ENCODE data around the gene TBC1D22A. TPM values are rescaled to one million over a fixed set of nuclear protein-coding genes. Genes with fewer than 3 reads are reported as not detected.

Gene TBC1D22A
- total and polyA plus RNA-seq, 8 donors: 13.3 to 53.1 (median 21.5) TPM

DNA sequence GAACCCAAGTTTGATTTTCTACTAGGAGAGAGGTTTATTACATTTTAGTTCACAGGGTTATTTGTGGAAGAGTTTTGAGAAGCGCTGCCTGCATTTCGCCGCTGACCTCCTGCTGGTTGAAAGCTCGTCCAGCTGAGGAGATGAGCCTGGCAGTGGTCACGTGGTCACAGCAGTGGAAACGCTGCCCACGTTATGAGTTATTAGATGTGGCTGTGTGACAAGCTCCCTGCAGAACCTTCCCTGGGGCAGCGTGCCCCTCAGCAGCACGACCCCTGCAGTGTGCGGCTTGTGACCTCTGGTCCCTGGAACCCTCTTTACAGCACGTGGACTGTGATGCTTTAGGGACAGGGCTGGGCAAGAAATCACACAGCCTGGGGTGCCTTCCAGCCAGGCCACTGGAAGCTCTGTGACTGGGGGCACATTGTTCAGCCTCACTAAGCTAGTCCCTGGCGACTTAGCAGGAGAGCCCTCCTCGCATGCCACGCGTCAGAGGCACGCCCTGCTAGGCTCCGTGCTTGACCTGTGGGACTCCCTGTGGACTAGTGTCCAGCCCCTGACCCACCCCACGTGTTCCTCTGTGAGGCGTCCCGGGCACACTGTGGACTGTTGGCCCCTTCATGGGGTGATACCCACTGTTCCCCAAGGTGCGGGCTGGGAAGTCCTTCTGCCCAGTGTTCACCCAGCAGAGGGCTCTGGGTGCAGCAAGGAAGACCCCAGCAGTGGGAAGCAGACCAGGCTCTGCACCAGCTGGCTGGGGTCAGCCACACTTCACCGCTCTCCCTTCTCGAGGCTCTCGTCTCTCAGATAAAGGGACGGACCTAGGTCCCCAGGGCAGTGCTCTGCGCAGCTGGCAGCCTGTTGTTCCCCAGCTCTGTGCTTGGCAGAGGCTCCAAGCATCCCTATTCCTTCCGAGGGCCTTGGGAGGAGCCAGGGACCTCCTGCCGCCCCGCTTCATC lies 349.5 kb downstream of the TBC1D22A start:
- H3K4me1 ChIP-seq: no peaks in the 10 kb centered on the region
- 72 to 94% (median 92%) methylated on average over 10 to 29 of the region's 29 CpGs for WGBS, 5 donors
- no peak for TF ChIP-seq CTCF (IDR thresholded peaks at IDR 0.05)
- no peak for TF ChIP-seq POLR2A (IDR thresholded peaks at IDR 0.05)
- no peak for TF ChIP-seq POLR2AphosphoS5 (IDR thresholded peaks at IDR 0.05)
- no peak for TF ChIP-seq EP300 (IDR thresholded peaks at IDR 0.05)
- H3K27ac ChIP-seq: no peak overlapping the region
- no peak for DNase-seq
- intact Hi-C loops (cut with DNase I; ENCODE audit: low total_unique reads): no loop called here
- H3K9me3 ChIP-seq: no peaks in the 10 kb centered on the region
- no peaks in the 10 kb centered on the region for H3K27me3 ChIP-seq
- H3K4me3 ChIP-seq: no peak overlapping the region
- peaks cover 5 to 30% (median 26%) of the 10 kb centered on the region in 4 donors for H3K36me3 ChIP-seq

DNA sequence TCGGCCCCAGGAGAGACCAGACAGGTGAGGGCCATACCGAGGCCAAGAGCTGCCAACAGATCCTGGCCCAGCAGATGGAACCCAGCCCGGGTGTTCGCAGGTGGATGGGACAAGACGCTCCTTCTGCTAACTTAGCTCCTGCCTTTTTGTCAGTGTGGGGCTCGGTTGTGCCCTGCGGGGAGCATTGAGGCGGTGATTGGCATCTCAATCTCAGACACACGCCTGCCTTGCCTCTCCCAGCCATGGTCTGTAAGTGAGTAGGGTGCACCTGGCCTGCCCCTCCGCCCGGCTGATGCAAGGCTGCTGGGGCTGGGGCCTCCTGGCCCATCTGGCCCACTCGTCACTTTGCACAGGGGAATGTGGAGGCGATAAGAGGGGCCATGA lies 350.1 kb downstream of the TBC1D22A start:
- intact Hi-C loops (cut with DNase I; ENCODE audit: low total_unique reads): no loop called here
- Histone ChIP-seq H3K27me3 (no peaks in the 10 kb centered on the region), H3K36me3 (peaks cover 5 to 30% (median 26%) of the 10 kb centered on the region in 4 donors), H3K9me3 (no peaks in the 10 kb centered on the region), H3K4me3 (no peak overlapping the region), H3K4me1 (no peaks in the 10 kb centered on the region), H3K27ac (no peak overlapping the region)
- no peak for DNase-seq
- TF ChIP-seq POLR2A (IDR thresholded peaks at IDR 0.05) (no peak), CTCF (IDR thresholded peaks at IDR 0.05) (no peak), POLR2AphosphoS5 (IDR thresholded peaks at IDR 0.05) (no peak), EP300 (IDR thresholded peaks at IDR 0.05) (no peak)
- 90 to 100% (median 92%) methylated on average over 1 to 13 of the region's 13 CpGs for WGBS, 5 donors

DNA sequence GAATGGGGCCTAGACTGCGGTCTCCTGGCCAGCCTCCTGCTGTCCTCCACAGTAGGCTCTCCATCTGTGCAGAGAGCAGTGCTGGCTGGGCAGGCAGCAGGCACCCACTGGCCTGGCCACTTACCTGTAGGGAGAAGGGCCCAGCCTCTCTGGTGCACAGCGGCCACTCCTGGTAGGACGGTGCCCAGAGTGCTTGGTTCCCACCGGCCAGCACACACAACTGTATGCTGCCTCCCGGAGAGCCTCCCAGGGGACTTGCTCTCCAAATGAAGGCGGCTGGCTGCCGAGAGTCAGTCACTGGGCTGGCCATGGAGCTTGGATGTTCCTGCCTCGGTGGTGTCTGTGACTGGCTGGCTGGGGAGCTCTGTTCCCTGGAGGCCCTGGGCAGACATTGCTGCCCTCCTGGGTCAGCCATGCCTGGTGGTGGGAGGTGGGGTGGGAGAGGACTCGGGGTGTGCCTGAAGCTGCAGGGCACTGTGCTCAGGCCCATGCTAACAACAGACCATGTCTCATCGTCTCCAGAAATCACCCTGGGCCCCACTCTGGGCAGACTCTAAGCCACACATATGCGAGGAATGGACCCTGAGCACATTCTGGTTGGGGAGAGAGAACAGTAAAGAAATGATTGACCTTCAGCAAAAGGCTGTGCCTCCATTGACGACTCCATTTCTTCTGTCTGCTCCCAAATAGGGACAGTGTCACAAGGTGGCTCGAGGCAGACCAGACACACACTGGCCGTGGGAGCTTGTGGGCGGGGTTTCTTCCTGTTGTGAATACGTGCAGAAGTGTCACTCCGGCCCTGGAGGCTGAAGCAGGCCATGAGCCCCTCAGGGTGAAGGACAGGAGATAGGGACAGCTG lies 350.8 kb downstream of the TBC1D22A start:
- no peak for DNase-seq
- intact Hi-C loops (cut with DNase I; ENCODE audit: low total_unique reads): no loop called here
- H3K9me3 ChIP-seq: no peaks in the 10 kb centered on the region

More for the DNA sequence above, 350.8 kb downstream of the TBC1D22A start:
- no peaks in the 10 kb centered on the region for H3K4me1 ChIP-seq
- peaks cover 5 to 30% (median 26%) of the 10 kb centered on the region in 4 donors for H3K36me3 ChIP-seq
- H3K27ac ChIP-seq: no peak overlapping the region
- H3K4me3 ChIP-seq: no peak overlapping the region
- no peak for TF ChIP-seq CTCF (IDR thresholded peaks at IDR 0.05)
- no peak for TF ChIP-seq POLR2AphosphoS5 (IDR thresholded peaks at IDR 0.05)
- H3K27me3 ChIP-seq: no peaks in the 10 kb centered on the region
- WGBS, 5 donors: 92 to 96% (median 94%) methylated on average over 10 to 17 of the region's 17 CpGs
